ENCODE measurements around the gene SARDH. TPM values are rescaled to one million over a fixed set of nuclear protein-coding genes. Genes with fewer than 3 reads are reported as not detected.

The SARDH gene
- total RNA-seq, 5 donors from 2014 or later (not counting 1 experiment from before 2014, with no cell fraction given): 8.8 to 34.4 (median 23.8) TPM

DNA sequence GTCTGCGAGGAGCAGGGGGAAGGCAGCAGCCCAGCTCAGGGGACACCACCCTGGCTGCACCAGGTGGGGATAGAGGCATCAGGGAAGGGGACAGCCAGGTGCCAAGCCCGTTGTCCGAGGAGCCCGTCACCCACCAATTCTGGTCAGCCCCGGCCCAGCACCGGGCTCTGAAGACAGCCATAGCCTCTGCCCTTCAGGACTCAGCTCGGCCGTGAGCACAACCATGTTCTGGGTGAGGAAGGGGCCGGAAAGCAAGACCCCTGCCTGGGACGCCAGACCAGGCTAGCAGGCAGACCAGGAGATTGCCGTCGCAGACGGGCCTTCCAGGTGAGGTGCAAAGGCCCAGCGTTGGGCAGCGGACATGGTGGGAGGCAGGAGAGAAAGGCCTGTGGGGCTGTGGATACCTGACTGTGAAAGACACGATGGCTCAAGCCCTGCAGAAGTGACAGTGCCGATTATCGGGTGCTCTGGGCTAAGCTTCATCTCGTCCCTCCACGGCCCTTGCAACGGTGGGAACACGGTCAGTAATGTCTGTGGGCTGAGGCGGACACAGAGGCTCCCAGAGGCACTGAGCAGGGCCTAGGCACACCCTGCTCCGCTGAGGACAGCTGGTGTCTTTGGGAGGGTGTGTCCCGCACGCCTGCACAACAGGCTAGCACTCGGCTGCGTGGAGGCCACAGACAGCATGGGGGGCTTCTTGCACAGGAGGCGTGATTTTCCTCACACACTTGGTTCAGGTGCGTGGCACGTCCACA is 65.5 kb downstream of the SARDH start:
- no peak for ATAC-seq (replicated peaks in 1 of 4)
- DNase-seq: no peak
- H3K4me3 Mint-ChIP-seq: no peak overlapping the region
- Histone ChIP-seq H3K9me3 (no peaks in the 10 kb centered on the region), H3K27me3 (replicated peaks in 1 of 2; ENCODE audit: control insufficient read depth in 2 of 2, extremely low read depth in 1 of 2, insufficient read depth in 2 of 2, low read length in 1 of 2) (no peaks in the 10 kb centered on the region), H3K4me1 (ENCODE audit: control insufficient read depth in 1 of 2, extremely low read depth in 1 of 2, insufficient read depth in 2 of 2, low read length in 2 of 2) (peaks cover 12 to 58% of the 10 kb centered on the region in 2 experiments), H3K4me3 (ENCODE audit: control insufficient read depth in 1 of 2, extremely low read depth in 1 of 2, low read length in 1 of 2) (no peak overlapping the region), H3K36me3 (ENCODE audit: control insufficient read depth in 2 of 2, extremely low read depth in 1 of 2, insufficient read depth in 1 of 2, low read length in 1 of 2) (peaks cover 18 to 25% of the 10 kb centered on the region in 2 donors), H3K27ac (ENCODE audit: low read length) (no peak overlapping the region)
- H3K36me3 Mint-ChIP-seq: no peaks in the 10 kb centered on the region
- 87% methylated on average over 27 of the region's 31 CpGs for WGBS (ENCODE audit: insufficient coverage)
- H3K9me3 Mint-ChIP-seq: no peaks in the 10 kb centered on the region
- H3K4me1 Mint-ChIP-seq: peaks cover 27 to 32% (median 29%) of the 10 kb centered on the region in 3 donors
- peak overlapping the region in 1 of 2 donors; percentile 19 for H3K27ac Mint-ChIP-seq
- H3K27me3 Mint-ChIP-seq: no peaks in the 10 kb centered on the region
- ChIA-PET POLR2A (no interaction called here), CTCF (no interaction called here)

DNA sequence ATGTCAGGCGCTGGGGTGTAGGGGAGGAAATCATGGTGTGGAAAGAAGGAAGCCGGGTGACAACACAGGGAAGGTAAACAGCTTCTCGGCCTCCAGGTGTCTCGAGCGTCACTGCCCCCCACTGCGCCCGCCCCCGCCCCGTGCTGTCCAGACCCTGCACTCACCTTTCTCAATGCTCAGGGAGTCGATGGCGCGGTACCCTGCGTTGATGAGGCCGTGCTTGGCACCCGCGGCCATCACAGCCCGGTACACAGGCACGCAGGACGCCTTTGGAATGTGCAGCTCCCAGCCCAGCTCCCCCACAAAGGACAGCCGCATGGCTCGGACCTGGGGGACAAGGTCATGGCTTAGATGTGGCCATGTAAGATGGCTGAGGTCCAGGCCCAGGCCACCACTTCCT is 66.8 kb downstream of the SARDH start:
- no peaks in the 10 kb centered on the region for H3K27me3 ChIP-seq (replicated peaks in 1 of 2; ENCODE audit: control insufficient read depth in 2 of 2, extremely low read depth in 1 of 2, insufficient read depth in 2 of 2, low read length in 1 of 2)
- Mint-ChIP-seq H3K27ac (no peak overlapping the region), H3K4me3 (no peak overlapping the region), H3K9me3 (no peaks in the 10 kb centered on the region), H3K27me3 (no peaks in the 10 kb centered on the region), H3K4me1 (peaks cover 14 to 18% (median 16%) of the 10 kb centered on the region in 3 donors), H3K36me3 (peaks cover 3% of the 10 kb centered on the region)
- H3K4me1 ChIP-seq (ENCODE audit: control insufficient read depth in 1 of 2, extremely low read depth in 1 of 2, insufficient read depth in 2 of 2, low read length in 2 of 2): peaks cover 5 to 45% of the 10 kb centered on the region in 2 experiments
- H3K9me3 ChIP-seq: no peaks in the 10 kb centered on the region
- POLR2A ChIA-PET: no interaction called here
- H3K27ac ChIP-seq (ENCODE audit: low read length): no peak overlapping the region
- DNase-seq (no peak), ATAC-seq (replicated peaks in 1 of 4) (no peak)
- H3K36me3 ChIP-seq (ENCODE audit: control insufficient read depth in 2 of 2, extremely low read depth in 1 of 2, insufficient read depth in 1 of 2, low read length in 1 of 2): peaks cover 18 to 26% of the 10 kb centered on the region in 2 donors
- CTCF ChIA-PET: no interaction called here
- 85% methylated on average over 21 of the region's 21 CpGs for WGBS (ENCODE audit: insufficient coverage)
- H3K4me3 ChIP-seq (ENCODE audit: control insufficient read depth in 1 of 2, extremely low read depth in 1 of 2, low read length in 1 of 2): no peak overlapping the region

DNA sequence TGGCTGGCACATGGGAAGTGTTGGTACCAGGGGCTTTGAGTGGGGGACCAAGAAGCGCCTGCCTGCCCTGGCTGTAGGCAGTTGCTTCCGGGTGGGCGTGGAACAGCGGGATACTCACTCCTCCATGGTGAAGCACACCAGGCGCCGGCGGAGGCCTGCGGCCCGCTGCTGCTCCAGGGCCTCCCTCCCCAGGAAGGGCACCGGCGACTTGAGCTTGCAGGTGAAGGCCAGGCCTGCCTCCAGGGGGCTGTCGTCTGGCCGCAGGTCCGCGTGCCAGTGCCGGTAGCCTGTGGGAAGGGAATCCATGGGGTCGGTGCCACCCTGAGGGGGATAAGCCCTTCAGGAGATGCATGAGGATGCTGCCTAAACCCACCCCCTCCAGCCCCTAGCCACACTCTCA is 67.7 kb downstream of the SARDH start:
- H3K27me3 ChIP-seq (replicated peaks in 1 of 2; ENCODE audit: control insufficient read depth in 2 of 2, extremely low read depth in 1 of 2, insufficient read depth in 2 of 2, low read length in 1 of 2): no peaks in the 10 kb centered on the region
- H3K4me3 ChIP-seq (ENCODE audit: control insufficient read depth in 1 of 2, extremely low read depth in 1 of 2, low read length in 1 of 2): no peak overlapping the region
- no peak overlapping the region for H3K27ac Mint-ChIP-seq
- CTCF ChIA-PET: no interaction called here
- H3K9me3 Mint-ChIP-seq: no peaks in the 10 kb centered on the region
- H3K4me3 Mint-ChIP-seq: no peak overlapping the region
- DNase-seq (no peak), ATAC-seq (replicated peaks in 1 of 4) (no peak)
- H3K36me3 ChIP-seq (ENCODE audit: control insufficient read depth in 2 of 2, extremely low read depth in 1 of 2, insufficient read depth in 1 of 2, low read length in 1 of 2): peaks cover 18 to 26% of the 10 kb centered on the region in 2 donors
- H3K27me3 Mint-ChIP-seq: no peaks in the 10 kb centered on the region
- 92% methylated on average over 13 of the region's 17 CpGs for WGBS (ENCODE audit: insufficient coverage)
- POLR2A ChIA-PET: no interaction called here
- H3K36me3 Mint-ChIP-seq: peaks cover 3% of the 10 kb centered on the region
- no peaks in the 10 kb centered on the region for H3K9me3 ChIP-seq
- no peak overlapping the region for H3K27ac ChIP-seq (ENCODE audit: low read length)
- H3K4me1 Mint-ChIP-seq: peaks cover 5 to 9% (median 7%) of the 10 kb centered on the region in 3 donors
- H3K4me1 ChIP-seq (ENCODE audit: control insufficient read depth in 1 of 2, extremely low read depth in 1 of 2, insufficient read depth in 2 of 2, low read length in 2 of 2): peaks cover 0 to 36% of the 10 kb centered on the region in 2 experiments

DNA sequence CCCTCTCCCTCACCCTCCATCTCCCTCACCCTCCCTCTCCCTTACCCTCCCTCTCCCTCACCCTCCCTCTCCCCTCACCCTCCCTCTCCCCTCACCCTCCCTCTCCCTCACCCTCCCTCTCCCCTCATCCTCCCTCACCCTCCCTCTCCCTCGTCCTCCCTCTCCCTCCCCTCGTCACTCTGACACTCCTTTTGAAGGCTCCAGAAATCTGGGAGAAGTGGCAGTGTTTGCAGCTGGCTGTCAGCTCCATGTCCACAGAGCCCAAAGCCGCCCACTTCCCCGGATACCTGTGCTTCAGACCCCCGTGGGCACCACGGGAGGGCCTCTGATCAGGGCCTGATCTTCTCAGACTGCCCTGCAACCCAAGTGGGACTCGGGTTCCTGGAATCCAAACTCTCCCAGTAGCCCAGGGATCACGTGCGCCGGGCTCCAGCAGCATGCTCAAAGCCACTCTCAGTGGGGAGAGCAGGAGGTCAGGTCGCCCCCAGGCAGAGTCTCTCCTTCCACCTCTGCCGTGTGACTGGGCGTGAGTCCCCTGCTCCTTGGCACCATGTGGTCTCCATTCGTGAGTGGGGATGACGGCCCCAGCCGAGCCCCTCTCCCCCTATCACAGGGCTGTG is 68.9 kb downstream of the SARDH start:
- Mint-ChIP-seq H3K9me3 (no peaks in the 10 kb centered on the region), H3K27ac (no peak overlapping the region), H3K36me3 (peaks cover 3% of the 10 kb centered on the region), H3K4me3 (no peak overlapping the region), H3K27me3 (no peaks in the 10 kb centered on the region), H3K4me1 (peaks cover 0 to 3% (median 0%) of the 10 kb centered on the region in 3 donors)
- Histone ChIP-seq H3K27ac (ENCODE audit: low read length) (no peak overlapping the region), H3K9me3 (no peaks in the 10 kb centered on the region), H3K27me3 (replicated peaks in 1 of 2; ENCODE audit: control insufficient read depth in 2 of 2, extremely low read depth in 1 of 2, insufficient read depth in 2 of 2, low read length in 1 of 2) (no peaks in the 10 kb centered on the region), H3K4me3 (ENCODE audit: control insufficient read depth in 1 of 2, extremely low read depth in 1 of 2, low read length in 1 of 2) (no peak overlapping the region), H3K36me3 (ENCODE audit: control insufficient read depth in 2 of 2, extremely low read depth in 1 of 2, insufficient read depth in 1 of 2, low read length in 1 of 2) (peaks cover 18 to 31% of the 10 kb centered on the region in 2 donors), H3K4me1 (ENCODE audit: control insufficient read depth in 1 of 2, extremely low read depth in 1 of 2, insufficient read depth in 2 of 2, low read length in 2 of 2) (peaks cover 0 to 24% of the 10 kb centered on the region in 2 experiments)
- ATAC-seq (replicated peaks in 1 of 4) (no peak), DNase-seq (no peak)
- ChIA-PET CTCF (no interaction called here), POLR2A (no interaction called here)
- 77% methylated on average over 5 of the region's 16 CpGs for WGBS (ENCODE audit: insufficient coverage)

DNA sequence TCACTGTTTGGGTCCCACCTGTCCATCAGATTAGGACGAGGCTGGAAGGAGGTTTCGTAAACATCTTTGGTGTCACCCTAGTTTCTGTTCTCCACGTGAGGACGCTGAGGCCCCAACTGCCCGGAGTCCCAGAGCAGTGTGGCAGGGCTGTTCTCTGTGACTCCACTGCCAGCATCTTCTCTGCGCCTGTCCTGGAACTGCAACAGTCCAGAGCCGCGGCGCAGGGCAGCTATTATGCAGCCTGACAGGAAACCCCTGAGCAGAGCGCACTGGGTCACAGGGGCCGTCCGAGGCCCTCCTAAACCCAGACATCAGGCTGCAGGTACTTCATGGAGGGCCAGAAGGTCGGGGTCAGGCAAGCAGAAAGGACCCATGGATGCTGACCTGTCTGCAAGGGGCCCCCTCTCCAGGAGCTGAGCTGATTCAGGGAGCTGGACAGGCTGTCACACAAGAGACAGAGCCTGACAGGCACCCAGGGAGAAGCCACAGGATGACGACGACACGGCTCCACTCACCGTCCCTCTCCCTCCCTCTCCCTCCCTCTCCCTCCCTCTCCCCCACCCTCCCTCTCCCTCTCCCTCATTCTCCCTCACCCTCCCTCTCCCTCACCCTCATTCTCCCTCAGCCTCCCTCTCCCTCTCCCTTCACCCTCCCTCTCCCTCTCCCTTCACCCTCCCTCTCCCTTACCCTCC is 70.2 kb downstream of the SARDH start:
- Histone ChIP-seq H3K27ac (ENCODE audit: low read length) (no peak overlapping the region), H3K4me3 (ENCODE audit: control insufficient read depth in 1 of 2, extremely low read depth in 1 of 2, low read length in 1 of 2) (no peak overlapping the region), H3K27me3 (replicated peaks in 1 of 2; ENCODE audit: control insufficient read depth in 2 of 2, extremely low read depth in 1 of 2, insufficient read depth in 2 of 2, low read length in 1 of 2) (no peaks in the 10 kb centered on the region), H3K36me3 (ENCODE audit: control insufficient read depth in 2 of 2, extremely low read depth in 1 of 2, insufficient read depth in 1 of 2, low read length in 1 of 2) (peaks cover 18 to 37% of the 10 kb centered on the region in 2 donors), H3K9me3 (no peaks in the 10 kb centered on the region), H3K4me1 (ENCODE audit: control insufficient read depth in 1 of 2, extremely low read depth in 1 of 2, insufficient read depth in 2 of 2, low read length in 2 of 2) (peaks cover 0 to 16% of the 10 kb centered on the region in 2 experiments)
- ChIA-PET POLR2A (no interaction called here), CTCF (interaction anchor here in 1 of 2 donors (0.6 kb wide), 1 partner anchor 41 kb away, joined by 4 read pairs; no protein-coding TSS in a partner anchor)
- no peak for ATAC-seq (replicated peaks in 1 of 4)
- Mint-ChIP-seq H3K4me1 (peaks cover 0 to 3% (median 0%) of the 10 kb centered on the region in 3 donors), H3K27ac (peak overlapping the region in 1 of 2 donors; percentile 31), H3K27me3 (no peaks in the 10 kb centered on the region), H3K36me3 (peaks cover 3% of the 10 kb centered on the region), H3K9me3 (no peaks in the 10 kb centered on the region), H3K4me3 (no peak overlapping the region)
- 83% methylated on average over 15 of the region's 17 CpGs for WGBS (ENCODE audit: insufficient coverage)
- DNase-seq: no peak

DNA sequence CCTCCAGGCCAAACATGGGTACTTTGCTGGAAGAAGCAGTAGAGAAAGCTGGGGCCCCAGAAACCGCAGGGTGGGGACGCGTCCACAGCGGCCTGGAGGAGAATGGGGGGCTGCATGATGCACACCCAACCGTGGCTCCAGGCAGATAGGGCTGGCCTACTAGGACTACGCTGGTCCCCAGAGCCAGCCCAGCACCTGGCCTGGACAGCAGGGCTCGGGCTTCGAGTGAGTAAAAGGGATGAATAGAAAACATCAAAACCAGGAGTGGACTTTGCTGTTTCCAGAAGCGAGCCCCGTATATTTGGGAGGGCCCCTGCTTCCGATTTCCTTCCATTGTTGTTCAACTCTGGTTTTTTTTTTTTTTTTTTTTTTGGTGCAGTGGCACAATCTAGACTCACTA is 71.3 kb downstream of the SARDH start:
- Histone ChIP-seq H3K4me1 (ENCODE audit: control insufficient read depth in 1 of 2, extremely low read depth in 1 of 2, insufficient read depth in 2 of 2, low read length in 2 of 2) (peaks cover 0 to 12% of the 10 kb centered on the region in 2 experiments), H3K27me3 (replicated peaks in 1 of 2; ENCODE audit: control insufficient read depth in 2 of 2, extremely low read depth in 1 of 2, insufficient read depth in 2 of 2, low read length in 1 of 2) (no peaks in the 10 kb centered on the region), H3K27ac (ENCODE audit: low read length) (no peak overlapping the region), H3K4me3 (ENCODE audit: control insufficient read depth in 1 of 2, extremely low read depth in 1 of 2, low read length in 1 of 2) (no peak overlapping the region), H3K9me3 (no peaks in the 10 kb centered on the region), H3K36me3 (ENCODE audit: control insufficient read depth in 2 of 2, extremely low read depth in 1 of 2, insufficient read depth in 1 of 2, low read length in 1 of 2) (peaks cover 14 to 34% of the 10 kb centered on the region in 2 donors)
- DNase-seq: no peak
- POLR2A ChIA-PET: no interaction called here
- H3K9me3 Mint-ChIP-seq: no peaks in the 10 kb centered on the region
- ATAC-seq (replicated peaks in 1 of 4): no peak
- H3K4me1 Mint-ChIP-seq: no peaks in the 10 kb centered on the region
- H3K4me3 Mint-ChIP-seq: no peak overlapping the region
- peaks cover 3% of the 10 kb centered on the region for H3K36me3 Mint-ChIP-seq
- WGBS (ENCODE audit: insufficient coverage): 88% methylated on average over 8 of the region's 11 CpGs
- H3K27ac Mint-ChIP-seq: no peak overlapping the region
- CTCF ChIA-PET: interaction anchor here (0.6 to 0.7 kb wide), 3 partner anchors 42 to 666 kb away, joined by 4 to 9 read pairs (median 7); no protein-coding TSS in a partner anchor
- H3K27me3 Mint-ChIP-seq: no peaks in the 10 kb centered on the region
